ENCODE measurements around the gene ARHGEF19. TPM values are rescaled to one million over a fixed set of nuclear protein-coding genes. Genes with fewer than 3 reads are reported as not detected.
A peak's percentile ranks its signal among the peaks of the same experiment; 100 is the strongest.

ARHGEF19 gene
- total and polyA plus RNA-seq, 2 of the 13 experiments (the other 11 are each of a cell fraction or from before 2014, with no cell fraction given): 1.7 to 1.8 TPM

- TF ChIP-seq, protein P1, sequence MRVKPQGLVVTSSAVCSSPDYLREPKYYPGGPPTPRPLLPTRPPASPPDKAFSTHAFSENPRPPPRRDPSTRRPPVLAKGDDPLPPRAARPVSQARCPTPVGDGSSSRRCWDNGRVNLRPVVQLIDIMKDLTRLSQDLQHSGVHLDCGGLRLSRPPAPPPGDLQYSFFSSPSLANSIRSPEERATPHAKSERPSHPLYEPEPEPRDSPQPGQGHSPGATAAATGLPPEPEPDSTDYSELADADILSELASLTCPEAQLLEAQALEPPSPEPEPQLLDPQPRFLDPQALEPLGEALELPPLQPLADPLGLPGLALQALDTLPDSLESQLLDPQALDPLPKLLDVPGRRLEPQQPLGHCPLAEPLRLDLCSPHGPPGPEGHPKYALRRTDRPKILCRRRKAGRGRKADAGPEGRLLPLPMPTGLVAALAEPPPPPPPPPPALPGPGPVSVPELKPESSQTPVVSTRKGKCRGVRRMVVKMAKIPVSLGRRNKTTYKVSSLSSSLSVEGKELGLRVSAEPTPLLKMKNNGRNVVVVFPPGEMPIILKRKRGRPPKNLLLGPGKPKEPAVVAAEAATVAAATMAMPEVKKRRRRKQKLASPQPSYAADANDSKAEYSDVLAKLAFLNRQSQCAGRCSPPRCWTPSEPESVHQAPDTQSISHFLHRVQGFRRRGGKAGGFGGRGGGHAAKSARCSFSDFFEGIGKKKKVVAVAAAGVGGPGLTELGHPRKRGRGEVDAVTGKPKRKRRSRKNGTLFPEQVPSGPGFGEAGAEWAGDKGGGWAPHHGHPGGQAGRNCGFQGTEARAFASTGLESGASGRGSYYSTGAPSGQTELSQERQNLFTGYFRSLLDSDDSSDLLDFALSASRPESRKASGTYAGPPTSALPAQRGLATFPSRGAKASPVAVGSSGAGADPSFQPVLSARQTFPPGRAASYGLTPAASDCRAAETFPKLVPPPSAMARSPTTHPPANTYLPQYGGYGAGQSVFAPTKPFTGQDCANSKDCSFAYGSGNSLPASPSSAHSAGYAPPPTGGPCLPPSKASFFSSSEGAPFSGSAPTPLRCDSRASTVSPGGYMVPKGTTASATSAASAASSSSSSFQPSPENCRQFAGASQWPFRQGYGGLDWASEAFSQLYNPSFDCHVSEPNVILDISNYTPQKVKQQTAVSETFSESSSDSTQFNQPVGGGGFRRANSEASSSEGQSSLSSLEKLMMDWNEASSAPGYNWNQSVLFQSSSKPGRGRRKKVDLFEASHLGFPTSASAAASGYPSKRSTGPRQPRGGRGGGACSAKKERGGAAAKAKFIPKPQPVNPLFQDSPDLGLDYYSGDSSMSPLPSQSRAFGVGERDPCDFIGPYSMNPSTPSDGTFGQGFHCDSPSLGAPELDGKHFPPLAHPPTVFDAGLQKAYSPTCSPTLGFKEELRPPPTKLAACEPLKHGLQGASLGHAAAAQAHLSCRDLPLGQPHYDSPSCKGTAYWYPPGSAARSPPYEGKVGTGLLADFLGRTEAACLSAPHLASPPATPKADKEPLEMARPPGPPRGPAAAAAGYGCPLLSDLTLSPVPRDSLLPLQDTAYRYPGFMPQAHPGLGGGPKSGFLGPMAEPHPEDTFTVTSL (CRISPR knock-in tag; IDR thresholded peaks at IDR 0.05; ENCODE audit: borderline replicate concordance): no peak
- no peak; the same call in 1 of the 2 replicates for TF ChIP-seq ZNF557 (CRISPR knock-in tag; IDR thresholded peaks at IDR 0.05)
- peak; percentile 41; the same call in 1 of the 2 replicates for TF ChIP-seq ZMYM4 (CRISPR knock-in tag; IDR thresholded peaks at IDR 0.05)
- no peak for TF ChIP-seq ATF5 (CRISPR knock-in tag; IDR thresholded peaks at IDR 0.05; ENCODE audit: low read depth)
- peak; percentile 93 for TF ChIP-seq KDM3A (CRISPR knock-in tag; IDR thresholded peaks at IDR 0.05; ENCODE audit: low read depth)
- TF ChIP-seq ZNF143 (CRISPR knock-in tag; IDR thresholded peaks at IDR 0.05): no peak
- TF ChIP-seq ZNF616 (CRISPR knock-in tag; IDR thresholded peaks at IDR 0.05; ENCODE audit: low read depth): no peak
- TF ChIP-seq, protein P2, sequence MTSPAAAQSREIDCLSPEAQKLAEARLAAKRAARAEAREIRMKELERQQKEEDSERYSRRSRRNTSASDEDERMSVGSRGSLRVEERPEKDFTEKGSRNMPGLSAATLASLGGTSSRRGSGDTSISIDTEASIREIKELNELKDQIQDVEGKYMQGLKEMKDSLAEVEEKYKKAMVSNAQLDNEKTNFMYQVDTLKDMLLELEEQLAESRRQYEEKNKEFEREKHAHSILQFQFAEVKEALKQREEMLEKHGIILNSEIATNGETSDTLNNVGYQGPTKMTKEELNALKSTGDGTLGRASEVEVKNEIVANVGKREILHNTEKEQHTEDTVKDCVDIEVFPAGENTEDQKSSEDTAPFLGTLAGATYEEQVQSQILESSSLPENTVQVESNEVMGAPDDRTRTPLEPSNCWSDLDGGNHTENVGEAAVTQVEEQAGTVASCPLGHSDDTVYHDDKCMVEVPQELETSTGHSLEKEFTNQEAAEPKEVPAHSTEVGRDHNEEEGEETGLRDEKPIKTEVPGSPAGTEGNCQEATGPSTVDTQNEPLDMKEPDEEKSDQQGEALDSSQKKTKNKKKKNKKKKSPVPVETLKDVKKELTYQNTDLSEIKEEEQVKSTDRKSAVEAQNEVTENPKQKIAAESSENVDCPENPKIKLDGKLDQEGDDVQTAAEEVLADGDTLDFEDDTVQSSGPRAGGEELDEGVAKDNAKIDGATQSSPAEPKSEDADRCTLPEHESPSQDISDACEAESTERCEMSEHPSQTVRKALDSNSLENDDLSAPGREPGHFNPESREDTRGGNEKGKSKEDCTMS (CRISPR knock-in tag; conservative IDR thresholded peaks at IDR 0.05): no peak
- no peak for TF ChIP-seq PHB2 (IDR thresholded peaks at IDR 0.05; ENCODE audit: partially characterized antibody)
- TF ChIP-seq, protein P3, sequence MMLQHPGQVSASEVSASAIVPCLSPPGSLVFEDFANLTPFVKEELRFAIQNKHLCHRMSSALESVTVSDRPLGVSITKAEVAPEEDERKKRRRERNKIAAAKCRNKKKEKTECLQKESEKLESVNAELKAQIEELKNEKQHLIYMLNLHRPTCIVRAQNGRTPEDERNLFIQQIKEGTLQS (CRISPR knock-in tag; IDR thresholded peaks at IDR 0.05): peak; percentile 98
- peak; percentile 62; the same call in 1 of the 2 replicates for TF ChIP-seq YEATS4 (CRISPR knock-in tag; IDR thresholded peaks at IDR 0.05; ENCODE audit: borderline replicate concordance)
- no peak for TF ChIP-seq FOXP1 (IDR thresholded peaks at IDR 0.05)
- no peak; the same call in 1 of the 2 replicates for TF ChIP-seq FOXP1 (CRISPR knock-in tag; IDR thresholded peaks at IDR 0.05)
- TF ChIP-seq REPIN1 (CRISPR knock-in tag; IDR thresholded peaks at IDR 0.05; ENCODE audit: borderline replicate concordance, low read depth): peak; percentile 35; the same call in 1 of the 2 replicates
- 0 out of 2 replicates have a peak, but pooled peaks have one; percentile 31 for TF ChIP-seq ZNF598 (CRISPR knock-in tag; IDR thresholded peaks at IDR 0.05; ENCODE audit: borderline replicate concordance)
- TF ChIP-seq, protein P4, sequence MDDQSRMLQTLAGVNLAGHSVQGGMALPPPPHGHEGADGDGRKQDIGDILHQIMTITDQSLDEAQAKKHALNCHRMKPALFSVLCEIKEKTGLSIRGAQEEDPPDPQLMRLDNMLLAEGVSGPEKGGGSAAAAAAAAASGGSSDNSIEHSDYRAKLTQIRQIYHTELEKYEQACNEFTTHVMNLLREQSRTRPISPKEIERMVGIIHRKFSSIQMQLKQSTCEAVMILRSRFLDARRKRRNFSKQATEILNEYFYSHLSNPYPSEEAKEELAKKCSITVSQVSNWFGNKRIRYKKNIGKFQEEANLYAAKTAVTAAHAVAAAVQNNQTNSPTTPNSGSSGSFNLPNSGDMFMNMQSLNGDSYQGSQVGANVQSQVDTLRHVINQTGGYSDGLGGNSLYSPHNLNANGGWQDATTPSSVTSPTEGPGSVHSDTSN (CRISPR knock-in tag; IDR thresholded peaks at IDR 0.05; ENCODE audit: borderline replicate concordance): no peak
- no peak for TF ChIP-seq FIP1L1 (IDR thresholded peaks at IDR 0.05; ENCODE audit: borderline replicate concordance, insufficient read depth, low read depth, low read length)
Measured at GRCh38 chr1:16181887-16182719, 30.3 kb downstream of the ARHGEF19 start (continued).

All from HepG2 (cell line).